ENCODE measurements around the gene SH3RF3. TPM values are rescaled to one million over a fixed set of nuclear protein-coding genes. Genes with fewer than 3 reads are reported as not detected.
"Not testable (repeated sequence)": the region's sequence is repeated elsewhere in the genome, so short reads cannot be mapped to it uniquely, and the experiment has no call there.

The SH3RF3 gene
- total RNA-seq, 1 experiment from 2014 or later, result 4.3 TPM

GRCh38 chr2:109157563-109158105, 28.6 kb downstream of the SH3RF3 start:
- no peak for DNase-seq (ENCODE audit: low read depth)

- no peak for DNase-seq (ENCODE audit: low read depth)
These were observed 29.2 kb downstream of the SH3RF3 start for GRCh38 chr2:109158237-109158636.

- peak; percentile 15 for DNase-seq (ENCODE audit: low read depth)
These were observed 30.1 kb downstream of the SH3RF3 start for GRCh38 chr2:109159096-109159495.

- DNase-seq (ENCODE audit: low read depth), result no peak
These were observed 31.9 kb downstream of the SH3RF3 start for GRCh38 chr2:109160714-109161440.

GRCh38 chr2:109162367-109162766, 33.4 kb downstream of the SH3RF3 start:
- not testable (repeated sequence) for DNase-seq (ENCODE audit: low read depth)

GRCh38 chr2:109162999-109163398, 34.0 kb downstream of the SH3RF3 start:
- DNase-seq (ENCODE audit: low read depth), result peak; percentile 96

GRCh38 chr2:109164311-109164710, 35.3 kb downstream of the SH3RF3 start:
- DNase-seq (ENCODE audit: low read depth), result no peak

- DNase-seq (ENCODE audit: low read depth), result peak; percentile 90
These were observed 35.8 kb downstream of the SH3RF3 start for GRCh38 chr2:109164739-109165221.

- DNase-seq (ENCODE audit: low read depth), result peak; percentile 60
These were observed 37.8 kb downstream of the SH3RF3 start for GRCh38 chr2:109166811-109167210.

GRCh38 chr2:109168086-109168485, 39.1 kb downstream of the SH3RF3 start:
- no peak for DNase-seq (ENCODE audit: low read depth)

- DNase-seq (ENCODE audit: low read depth), result no peak
These were observed 39.7 kb downstream of the SH3RF3 start for GRCh38 chr2:109168716-109169115.

- no peak for DNase-seq (ENCODE audit: low read depth)
These were observed 41.6 kb downstream of the SH3RF3 start for GRCh38 chr2:109170645-109171044.

- peak; percentile 98 for DNase-seq (ENCODE audit: low read depth)
These were observed 42.7 kb downstream of the SH3RF3 start for GRCh38 chr2:109171444-109172334.

- DNase-seq (ENCODE audit: low read depth), result no peak
These were observed 43.6 kb downstream of the SH3RF3 start for GRCh38 chr2:109172556-109173105.

GRCh38 chr2:109173311-109174171, 44.5 kb downstream of the SH3RF3 start:
- DNase-seq (ENCODE audit: low read depth), result peak; percentile 87

GRCh38 chr2:109174214-109174613, 45.2 kb downstream of the SH3RF3 start:
- peak; percentile 46 for DNase-seq (ENCODE audit: low read depth)

GRCh38 chr2:109174626-109175349, 45.8 kb downstream of the SH3RF3 start:
- DNase-seq (ENCODE audit: low read depth), result no peak

- no peak for DNase-seq (ENCODE audit: low read depth)
These were observed 46.3 kb downstream of the SH3RF3 start for GRCh38 chr2:109175350-109175678.

- DNase-seq (ENCODE audit: low read depth), result no peak
These were observed 47.9 kb downstream of the SH3RF3 start for GRCh38 chr2:109176928-109177327.

GRCh38 chr2:109177635-109178034, 48.6 kb downstream of the SH3RF3 start:
- DNase-seq (ENCODE audit: low read depth), result no peak

GRCh38 chr2:109178968-109179367, 50.0 kb downstream of the SH3RF3 start:
- no peak for DNase-seq (ENCODE audit: low read depth)
